ENCODE results near the gene BPIFB4.
"Not testable (repeated sequence)": the region's sequence is repeated elsewhere in the genome, so short reads cannot be mapped to it uniquely, and the experiment has no call there.

Gene BPIFB4

DNA sequence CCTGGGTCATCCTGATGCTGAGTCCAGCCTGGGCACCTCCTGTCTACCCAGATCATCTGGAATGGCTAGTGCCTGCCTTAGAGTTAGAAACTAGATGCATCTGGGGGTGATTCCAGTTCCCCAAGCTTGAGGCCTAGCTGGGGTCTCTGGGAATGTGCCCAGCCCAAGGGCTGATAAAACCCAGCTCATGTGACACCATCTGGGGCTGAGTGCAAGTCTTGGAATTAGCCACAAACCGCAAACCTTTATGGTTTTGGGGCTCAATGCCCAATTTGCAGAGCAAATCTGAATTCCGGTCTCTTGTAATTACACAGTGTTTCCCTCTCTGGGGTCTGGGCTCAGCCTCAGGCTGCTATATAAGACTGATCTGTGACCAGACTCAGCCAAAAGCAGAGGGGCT is at the start of gene BPIFB4:
TSS of gene BPIFB4 (plus strand) at position 385 of the 400 bp plus-strand sequence. CDS start 1,884 bp downstream, outside the sequence.
- DNase-seq (ENCODE audit: low spot score) (peak; percentile 81), FAIRE-seq (no peak)

DNA sequence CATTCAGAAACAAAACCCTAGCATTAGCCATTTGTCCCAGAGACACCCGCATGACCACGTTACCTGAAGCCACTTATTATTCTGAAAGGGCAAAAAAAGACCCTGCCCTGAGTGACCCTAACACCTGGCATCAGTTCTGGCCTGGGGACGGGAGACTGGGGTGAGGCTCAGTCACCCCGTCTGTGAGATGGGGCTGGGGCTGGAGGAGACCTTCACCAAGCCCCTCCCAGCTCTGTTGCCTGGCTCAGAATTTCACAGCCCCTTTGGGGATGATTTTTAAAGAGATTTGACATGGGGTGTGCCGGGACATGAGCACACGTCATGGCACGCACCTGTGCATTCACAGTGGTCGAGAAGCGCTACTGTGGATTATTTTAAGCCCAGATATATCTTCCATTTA is 49.4 kb upstream of the BPIFB4 start:
- FAIRE-seq (no peak), DNase-seq (ENCODE audit: low spot score) (no peak)

DNA sequence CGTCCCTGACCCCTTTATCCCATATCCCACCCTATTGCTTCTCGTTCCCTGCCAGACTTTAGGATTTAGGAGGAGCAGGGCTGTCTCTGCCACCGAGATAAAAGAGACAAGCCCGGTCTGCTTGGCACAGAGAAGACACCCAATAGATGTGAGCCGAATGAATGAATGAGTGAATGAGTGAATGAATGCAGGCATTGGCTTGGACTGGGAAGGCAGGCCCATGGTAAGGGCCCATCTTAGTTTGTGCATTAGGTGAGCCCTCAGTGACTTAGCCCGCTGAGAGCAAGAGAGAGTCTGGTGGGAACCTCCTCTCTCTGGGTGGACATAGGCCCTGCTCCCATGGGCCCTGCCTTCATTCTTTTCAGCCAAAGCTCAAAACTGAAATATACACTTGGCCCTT is 48.9 kb upstream of the BPIFB4 start:
- FAIRE-seq: no peak
- no peak for DNase-seq (ENCODE audit: low spot score)

DNA sequence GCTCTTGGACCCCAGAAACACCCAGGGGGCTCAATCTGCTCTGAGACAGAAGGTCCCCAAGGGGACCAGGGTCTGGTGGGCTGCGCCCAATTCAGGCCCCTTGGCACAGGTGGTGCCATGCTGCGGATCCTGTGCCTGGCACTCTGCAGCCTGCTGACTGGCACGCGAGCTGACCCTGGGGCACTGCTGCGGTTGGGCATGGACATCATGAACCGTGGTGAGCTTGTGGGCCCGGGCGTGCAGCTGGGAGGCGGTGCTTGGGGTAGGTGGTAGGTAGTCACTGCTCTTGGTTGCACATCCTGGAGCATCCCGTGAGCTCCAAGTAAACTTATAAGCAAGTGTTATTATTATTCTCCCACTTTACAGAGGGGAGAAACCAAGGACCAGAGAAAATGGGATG is 47.9 kb upstream of the BPIFB4 start, which contains the start of gene BPIFB6:
TSS of gene BPIFB6 (plus strand) at position 118 of the 400 bp plus-strand sequence. CDS start at position 118, 0 bp downstream.
- no peak for FAIRE-seq
- no peak for DNase-seq (ENCODE audit: low spot score)

DNA sequence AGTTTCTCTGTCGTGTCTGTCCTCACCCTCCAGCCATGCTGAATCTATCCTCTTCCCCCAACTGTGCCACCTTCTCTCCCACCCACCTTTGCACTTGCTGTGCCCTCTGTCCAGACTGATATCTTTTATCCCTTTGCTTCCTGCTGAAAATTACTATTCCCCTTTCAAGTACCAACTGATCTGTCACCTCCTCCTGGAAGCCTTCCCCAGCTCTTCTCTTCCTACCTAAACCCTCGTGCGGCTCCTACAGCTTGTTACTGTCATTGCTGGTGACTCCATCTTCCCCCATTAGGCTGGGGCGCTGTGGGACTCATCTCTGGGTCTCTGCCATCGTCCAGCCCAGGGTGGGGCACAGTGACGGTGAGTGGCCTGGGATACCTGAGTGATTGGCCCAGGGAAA is 46.9 kb upstream of the BPIFB4 start:
- DNase-seq (ENCODE audit: low spot score) (no peak), FAIRE-seq (no peak)

DNA sequence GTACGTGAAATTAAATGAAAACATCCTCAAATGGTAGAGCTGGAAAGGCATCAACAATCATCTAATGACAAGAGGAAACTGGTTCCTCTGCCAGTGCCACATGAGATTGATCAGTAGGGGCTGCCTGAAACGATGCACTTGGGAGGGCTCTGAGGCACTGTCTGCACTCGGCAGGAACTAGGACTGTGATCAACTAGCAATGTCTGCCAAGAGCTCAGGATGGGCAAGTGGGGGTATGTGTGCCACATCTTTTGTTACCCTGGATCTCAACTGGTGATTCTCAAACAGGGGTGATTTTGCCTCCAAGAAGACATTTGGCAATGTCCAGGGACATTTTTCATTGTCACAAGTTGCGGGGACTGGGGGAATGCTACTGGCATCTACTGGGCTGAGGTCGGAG is 46.1 kb upstream of the BPIFB4 start:
- no peak for DNase-seq (ENCODE audit: low spot score)
- FAIRE-seq: no peak

DNA sequence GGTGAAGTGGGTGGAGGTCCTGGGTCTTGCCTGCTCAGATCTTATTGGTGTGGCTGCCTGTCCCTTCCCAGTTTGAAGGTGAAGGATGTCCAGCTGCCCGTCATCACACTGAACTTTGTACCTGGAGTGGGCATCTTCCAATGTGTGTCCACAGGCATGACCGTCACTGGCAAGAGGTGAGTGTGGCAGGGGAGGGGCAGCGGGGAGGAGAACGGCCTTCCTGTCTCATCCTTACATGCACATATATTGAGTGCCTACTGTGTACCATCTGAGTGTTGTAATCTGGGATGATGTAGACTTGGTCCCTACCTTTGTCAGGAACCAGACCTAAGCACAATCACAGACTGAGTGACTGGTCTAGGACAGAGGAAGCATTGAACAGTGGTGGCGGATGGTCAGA is 45.3 kb upstream of the BPIFB4 start:
- no peak for FAIRE-seq

DNA sequence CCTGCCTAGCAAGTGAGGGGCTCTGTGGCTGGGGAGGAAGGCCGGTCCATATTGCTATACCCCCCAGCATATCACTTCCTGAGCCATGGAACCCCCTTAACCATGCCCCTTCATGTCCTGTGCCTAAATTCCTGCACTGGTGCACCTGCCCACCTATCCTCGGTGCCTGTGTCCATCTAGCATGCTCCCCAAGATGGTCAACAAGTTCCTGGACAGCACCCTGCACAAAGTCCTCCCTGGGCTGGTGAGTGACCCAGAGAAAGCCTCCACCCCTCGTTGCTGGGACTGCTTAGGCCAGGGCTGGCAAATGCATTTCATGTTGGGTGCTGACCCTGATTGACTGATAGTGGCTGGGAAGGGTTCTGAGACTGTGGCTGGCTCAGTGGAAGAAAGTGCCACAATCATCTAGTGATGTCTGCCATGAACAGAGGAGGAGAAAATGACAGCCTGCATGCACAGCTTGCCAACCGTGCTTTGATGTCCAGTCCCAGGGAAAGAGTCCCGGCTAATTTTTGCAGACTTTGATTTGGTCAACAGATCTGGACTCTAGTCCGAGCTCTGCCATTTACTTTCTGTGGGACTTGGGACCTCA is 44.4 kb upstream of the BPIFB4 start:
- DNase-seq (ENCODE audit: low spot score): no peak
- FAIRE-seq: no peak

More for the DNA sequence above, 45.3 kb upstream of the BPIFB4 start:
- DNase-seq (ENCODE audit: low spot score): no peak

DNA sequence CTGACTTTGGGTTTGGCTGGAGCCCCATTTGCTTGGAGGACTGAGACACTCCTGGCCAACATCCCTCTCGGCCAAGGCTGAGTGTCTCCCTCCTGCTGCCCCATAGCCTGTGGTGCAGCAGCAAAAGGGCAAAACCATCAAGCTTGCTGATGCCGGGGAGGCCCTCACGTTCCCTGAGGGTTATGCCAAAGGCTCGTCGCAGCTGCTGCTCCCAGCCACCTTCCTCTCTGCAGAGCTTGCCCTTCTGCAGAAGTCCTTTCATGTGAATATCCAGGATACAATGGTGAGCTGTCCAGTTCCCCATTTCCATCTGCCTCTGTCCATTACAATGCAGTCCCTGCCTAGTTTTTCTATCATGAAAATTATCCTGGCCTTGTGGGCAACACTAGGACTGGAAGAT is 42.0 kb upstream of the BPIFB4 start:
- DNase-seq (ENCODE audit: low spot score): no peak
- no peak for FAIRE-seq

DNA sequence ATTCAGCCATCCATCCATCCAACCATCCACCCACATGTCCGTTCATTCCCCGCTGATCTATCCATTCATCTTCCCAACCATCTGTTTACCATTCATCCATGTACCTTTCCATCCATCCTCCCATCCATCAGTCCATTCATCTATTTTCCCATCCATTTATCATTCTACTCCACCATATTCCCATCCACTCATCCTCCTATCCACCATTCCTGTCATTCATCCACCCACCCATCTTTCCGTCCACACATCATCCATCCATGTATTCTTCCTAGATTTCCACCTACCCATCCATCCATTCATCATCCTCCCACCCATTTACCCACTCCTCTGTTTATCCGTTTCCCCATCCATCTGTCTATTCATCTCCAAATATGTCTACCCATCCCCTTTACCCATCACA is 41.2 kb upstream of the BPIFB4 start:
- FAIRE-seq (peak; percentile 30), DNase-seq (ENCODE audit: low spot score) (no peak)

DNA sequence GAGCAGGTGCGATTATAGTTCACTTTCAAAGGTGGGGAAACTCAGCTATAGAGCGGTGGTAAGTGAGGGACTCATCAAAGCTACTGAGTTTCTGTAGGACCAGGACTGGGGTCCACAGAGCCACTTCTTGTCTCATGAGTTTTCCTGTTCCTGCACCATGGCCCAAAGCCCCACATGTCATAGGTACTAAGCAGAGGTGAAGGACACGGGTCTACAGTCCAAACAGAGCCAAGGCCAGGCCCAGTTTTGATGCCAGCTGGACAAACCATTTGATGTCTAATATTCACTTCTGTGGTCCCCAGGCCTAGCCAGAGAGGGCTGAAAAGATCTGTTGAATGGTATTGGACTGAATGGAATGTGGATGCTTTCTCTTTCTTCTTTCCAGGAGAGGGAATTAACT is 37.0 kb upstream of the BPIFB4 start:
- FAIRE-seq: no peak
- DNase-seq (ENCODE audit: low spot score): no peak

DNA sequence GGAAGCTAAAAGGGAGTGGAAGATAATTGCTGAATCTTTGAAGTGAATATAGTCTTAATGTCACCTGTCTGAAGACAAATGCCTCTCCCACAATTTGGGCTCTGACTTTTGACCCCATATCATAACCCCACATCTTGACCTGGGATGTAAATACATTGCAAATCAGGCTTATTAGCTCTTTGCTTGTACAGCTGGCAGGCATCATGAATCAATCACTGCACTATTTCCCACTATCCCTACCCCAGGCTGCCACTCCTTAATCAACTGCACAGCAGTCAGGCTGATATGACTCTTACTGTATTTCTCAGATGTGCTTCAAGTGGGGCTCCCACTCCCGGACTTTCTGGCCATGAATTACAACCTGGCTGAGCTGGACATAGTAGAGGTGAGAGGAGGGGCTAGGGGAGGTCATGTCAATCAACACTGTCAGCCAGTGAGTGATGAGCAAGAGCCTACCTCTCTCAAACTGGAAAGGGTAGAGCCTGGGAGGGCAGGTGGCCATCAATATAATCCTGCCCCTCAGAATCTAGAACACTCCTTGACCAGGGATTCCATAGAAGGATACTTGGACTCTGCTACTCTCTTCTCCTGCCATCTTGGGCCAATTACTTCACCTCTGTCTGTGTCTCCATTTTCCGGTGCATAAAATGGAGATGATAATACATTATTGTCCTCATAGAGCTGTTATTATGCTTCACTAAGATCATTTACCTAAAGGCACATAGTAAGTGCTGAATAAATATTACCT is 36.3 kb upstream of the BPIFB4 start:
- no peak for FAIRE-seq
- no peak for DNase-seq (ENCODE audit: low spot score)

DNA sequence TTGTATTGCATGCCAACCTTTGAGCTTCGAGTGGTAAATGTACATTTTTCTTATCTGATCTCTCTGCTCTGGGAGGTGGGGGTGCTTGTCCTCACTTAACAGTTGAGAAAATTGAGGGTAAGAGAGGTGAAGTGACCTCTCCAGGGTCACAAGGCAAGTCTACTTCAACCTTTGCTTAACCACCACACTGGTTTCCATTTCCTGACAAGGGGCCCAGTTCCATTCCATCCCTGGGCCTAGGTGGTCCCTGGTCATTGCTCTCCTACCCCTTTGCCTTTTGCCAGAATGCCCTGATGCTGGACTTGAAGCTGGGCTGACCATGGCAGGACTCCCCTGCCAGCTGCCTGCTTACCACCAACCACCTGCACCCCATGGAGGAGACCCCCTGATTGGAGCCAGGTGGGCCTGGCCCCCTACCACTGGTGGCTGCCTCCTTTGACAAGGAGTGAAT is 35.7 kb upstream of the BPIFB4 start:
- FAIRE-seq: no peak
- DNase-seq (ENCODE audit: low spot score): no peak

DNA sequence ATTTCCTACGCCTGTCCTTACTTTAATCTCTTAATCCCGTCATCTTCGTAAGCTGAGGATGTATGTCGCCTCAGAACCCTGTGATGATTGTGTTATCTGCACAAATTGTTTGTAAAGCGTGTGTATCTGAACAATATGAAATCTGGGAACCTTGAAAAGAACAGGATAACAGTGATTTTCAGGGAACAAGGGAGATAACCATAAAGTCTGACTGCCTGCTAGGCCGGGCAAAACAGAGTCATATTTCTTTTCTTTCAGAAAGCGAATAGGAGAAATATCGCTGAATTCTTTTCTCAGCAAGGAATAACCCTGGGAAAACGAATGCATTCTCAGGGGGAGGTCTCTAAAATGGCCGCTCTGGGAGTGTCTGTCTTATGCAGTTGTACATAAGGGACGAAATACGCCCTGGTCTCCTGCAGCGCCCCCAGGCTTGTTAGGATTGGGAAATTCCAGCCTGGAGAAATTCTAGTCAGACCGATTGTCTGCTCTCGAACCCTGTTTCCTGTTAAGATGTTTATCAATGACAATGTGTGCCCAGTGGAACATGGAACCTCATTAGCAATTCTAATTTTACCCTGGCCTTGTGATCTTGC is 34.2 kb upstream of the BPIFB4 start:
- not testable (repeated sequence) for DNase-seq (ENCODE audit: low spot score); FAIRE-seq

DNA sequence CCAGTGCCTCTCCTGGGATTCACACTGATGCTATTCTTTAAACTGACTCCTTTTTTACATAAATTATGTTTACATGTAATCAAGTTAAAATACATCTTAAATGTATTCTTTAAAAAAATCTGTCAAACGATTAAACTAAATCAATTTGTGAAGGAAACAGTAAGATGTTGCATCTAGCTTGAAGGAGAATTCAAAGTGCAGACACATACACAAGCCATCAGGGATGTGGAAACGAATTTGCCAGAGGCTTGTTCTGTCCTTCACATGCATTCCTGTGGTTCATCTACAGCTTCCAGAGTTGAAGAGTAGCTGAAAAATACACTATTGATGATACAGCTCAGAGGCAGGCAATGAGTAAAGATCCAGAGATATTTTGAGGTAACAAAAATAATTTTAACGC is 33.0 kb upstream of the BPIFB4 start:
- no peak for FAIRE-seq
- DNase-seq (ENCODE audit: low spot score): no peak

DNA sequence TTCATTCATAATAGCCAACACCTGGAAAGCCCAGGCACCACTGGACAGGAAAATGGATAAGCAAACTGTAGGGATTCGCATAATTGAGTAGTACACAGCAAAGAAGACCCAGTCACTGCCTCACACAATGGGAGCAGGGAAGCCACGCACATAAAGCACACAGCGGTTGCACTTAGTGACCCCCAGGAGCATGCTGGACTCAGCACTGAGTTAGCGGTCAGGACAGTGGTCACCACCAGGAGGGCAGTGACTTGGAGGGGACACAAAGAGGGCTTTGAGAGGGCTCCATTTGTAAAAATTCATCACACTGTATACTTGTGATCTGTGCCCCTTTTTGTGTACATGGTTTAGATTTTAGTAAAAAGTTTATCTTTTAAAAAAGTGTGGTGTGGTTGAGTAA is 28.1 kb upstream of the BPIFB4 start:
- DNase-seq (ENCODE audit: low spot score) (no peak), FAIRE-seq (no peak)

DNA sequence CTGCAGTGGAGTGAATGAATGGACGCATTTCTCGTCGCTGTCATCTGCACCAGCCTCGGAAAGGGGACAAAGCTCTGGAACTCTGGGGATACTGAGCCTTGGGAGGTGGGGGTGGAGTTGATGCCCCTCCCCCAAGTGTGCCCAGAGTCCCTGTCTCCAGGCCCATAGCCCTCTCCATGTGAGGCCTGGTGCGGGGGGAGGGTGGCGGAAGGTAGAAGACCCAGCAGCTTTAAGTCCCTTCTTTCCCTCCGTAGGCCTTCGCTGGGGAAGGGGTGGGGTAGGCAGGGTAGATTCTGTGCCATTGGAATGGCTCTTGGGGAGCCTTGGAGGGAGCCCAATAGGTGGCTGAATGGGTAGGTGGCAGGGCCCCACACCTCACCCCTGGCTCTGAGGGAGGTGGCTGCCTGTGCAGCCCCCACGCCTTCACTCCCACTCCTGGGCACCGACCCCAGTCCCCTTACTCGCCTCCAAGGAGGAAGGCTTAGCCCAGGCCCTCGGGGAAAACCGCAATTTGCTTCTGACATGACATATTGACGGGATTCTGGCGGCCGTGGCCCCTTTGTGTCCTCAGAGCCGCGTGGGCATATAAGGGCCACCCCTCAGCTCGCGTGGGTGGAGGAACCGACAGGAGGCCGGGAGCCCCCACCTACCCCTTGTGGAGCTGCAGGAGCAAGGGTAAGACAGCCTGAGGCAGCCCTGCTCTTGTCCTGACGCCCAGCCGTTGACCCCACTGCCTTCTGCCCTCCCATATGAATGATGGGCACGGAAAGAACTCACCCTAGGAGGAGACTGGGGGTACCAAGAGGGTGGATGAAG is 25.9 kb upstream of the BPIFB4 start, which contains the start of gene BPIFB3:
TSS of gene BPIFB3 (plus strand) at position 613 of the 816 bp plus-strand sequence. CDS start 1,533 bp downstream, outside the sequence.
- FAIRE-seq (no peak), DNase-seq (ENCODE audit: low spot score) (no peak)

DNA sequence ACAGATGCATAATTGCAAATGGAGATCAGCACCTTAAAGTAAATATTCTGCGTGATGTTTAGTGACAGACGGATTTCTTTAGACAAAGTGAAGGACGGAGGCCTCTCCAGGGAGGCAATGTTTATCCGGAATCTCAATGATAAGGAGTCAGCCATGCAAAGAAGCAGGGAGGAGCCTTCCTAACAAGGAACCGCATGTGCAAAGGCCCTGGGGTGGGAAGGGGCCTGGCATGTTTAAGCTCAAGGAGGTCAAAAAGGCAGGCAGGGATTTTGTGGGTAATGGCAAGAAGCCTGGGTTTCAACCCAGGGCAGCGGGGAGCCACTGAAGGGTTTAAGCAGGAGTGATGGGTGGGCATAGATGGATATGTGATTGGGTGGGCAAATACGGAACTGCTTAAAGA is 25.1 kb upstream of the BPIFB4 start:
- no peak for DNase-seq (ENCODE audit: low spot score)
- no peak for FAIRE-seq

DNA sequence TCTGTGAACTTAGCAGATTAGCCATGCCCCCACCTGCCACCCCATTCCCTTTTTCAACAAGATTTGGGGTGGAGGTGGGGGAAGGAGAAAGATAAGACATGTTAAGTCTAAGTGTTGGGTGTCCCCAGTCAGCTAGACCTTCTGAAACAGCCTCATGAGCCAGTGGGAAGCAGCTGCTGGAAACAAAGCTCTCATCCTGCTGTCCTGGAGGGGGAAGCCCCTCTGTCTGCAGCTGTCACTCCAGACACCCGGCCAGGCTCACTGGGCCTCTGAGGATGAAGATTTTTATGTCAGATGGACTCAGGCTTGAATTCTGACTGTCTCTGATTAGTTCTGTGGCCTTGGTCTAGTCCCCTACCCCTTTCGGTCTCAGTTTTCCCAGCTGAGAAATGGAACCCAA is 24.7 kb upstream of the BPIFB4 start:
- no peak for FAIRE-seq
- no peak for DNase-seq (ENCODE audit: low spot score)

DNA sequence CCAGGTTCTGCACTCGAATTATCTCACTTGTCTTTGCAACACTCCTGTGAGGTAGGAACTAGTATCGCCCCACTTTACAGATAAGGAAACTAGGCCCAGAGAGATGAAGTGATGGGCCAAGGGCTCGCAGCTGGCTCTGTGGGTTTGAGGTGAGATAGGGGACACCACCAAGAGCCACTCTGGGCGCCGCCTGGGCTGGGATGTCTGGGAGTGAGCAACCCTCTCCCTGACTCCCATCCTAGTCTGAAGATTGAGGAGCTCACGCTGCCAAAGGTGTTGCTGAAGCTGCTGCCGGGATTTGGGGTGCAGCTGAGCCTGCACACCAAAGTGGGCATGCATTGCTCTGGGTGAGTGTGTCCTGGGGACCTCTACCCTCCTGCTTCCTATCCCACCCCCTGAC is 20.3 kb upstream of the BPIFB4 start:
- DNase-seq (ENCODE audit: low spot score): no peak
- no peak for FAIRE-seq

DNA sequence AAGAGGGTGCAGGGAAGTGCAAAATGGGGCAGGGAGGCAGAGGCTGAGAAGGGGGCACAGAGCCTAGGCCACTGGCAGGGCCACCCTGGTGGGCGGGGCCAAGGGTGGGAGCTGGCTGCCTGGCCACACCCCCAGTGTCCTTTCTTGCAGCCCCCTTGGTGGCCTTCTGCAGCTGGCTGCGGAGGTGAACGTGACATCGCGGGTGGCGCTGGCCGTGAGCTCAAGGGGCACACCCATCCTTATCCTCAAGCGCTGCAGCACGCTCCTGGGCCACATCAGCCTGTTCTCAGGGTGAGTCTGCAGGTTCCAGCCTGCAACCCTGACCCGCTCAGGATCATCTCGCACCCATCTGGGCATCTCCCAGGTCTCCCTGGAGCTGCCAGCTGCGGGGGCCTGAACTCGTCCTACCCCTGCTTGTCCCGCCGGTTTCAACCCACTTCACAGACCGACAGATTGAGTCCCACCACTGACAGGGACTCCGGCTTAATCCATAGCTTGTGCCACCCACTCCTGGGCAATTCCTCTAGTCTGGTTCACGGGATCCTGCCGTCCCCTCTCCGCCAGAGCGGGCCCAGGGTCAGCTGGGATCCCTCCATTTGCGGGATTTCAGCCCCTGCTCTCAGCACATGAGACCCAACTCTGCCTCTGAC is 19.6 kb upstream of the BPIFB4 start:
- FAIRE-seq (no peak), DNase-seq (ENCODE audit: low spot score) (no peak)
